ENCODE results near the gene RAPGEF3.

DNA sequence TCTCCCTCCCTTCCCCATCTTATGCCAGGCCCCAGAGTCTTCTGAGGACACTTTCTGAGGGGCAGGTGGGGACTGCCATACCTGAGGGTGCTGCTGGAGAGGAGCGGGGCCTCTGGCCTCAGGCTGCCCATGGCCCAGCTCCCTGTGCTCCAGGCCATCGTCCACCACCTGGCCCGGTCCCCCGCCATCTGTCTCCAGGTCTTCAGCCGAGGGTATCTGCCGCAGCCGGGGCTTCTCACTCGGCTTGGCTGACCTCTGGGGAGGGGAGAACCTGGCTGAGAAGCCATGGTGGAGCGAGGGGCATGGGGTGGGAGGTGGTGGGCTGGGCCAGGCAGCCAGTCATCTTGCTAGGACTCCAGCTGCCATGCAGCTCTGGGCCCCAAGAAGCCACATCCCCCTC lies 36.0 kb upstream of the RAPGEF3 start:
- TF ChIP-seq, protein P1, sequence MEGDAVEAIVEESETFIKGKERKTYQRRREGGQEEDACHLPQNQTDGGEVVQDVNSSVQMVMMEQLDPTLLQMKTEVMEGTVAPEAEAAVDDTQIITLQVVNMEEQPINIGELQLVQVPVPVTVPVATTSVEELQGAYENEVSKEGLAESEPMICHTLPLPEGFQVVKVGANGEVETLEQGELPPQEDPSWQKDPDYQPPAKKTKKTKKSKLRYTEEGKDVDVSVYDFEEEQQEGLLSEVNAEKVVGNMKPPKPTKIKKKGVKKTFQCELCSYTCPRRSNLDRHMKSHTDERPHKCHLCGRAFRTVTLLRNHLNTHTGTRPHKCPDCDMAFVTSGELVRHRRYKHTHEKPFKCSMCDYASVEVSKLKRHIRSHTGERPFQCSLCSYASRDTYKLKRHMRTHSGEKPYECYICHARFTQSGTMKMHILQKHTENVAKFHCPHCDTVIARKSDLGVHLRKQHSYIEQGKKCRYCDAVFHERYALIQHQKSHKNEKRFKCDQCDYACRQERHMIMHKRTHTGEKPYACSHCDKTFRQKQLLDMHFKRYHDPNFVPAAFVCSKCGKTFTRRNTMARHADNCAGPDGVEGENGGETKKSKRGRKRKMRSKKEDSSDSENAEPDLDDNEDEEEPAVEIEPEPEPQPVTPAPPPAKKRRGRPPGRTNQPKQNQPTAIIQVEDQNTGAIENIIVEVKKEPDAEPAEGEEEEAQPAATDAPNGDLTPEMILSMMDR (IDR thresholded peaks at IDR 0.05), result no peak
- no peak for TF ChIP-seq POLR2A (IDR thresholded peaks at IDR 0.05)
